KMS-11 (cell line): ENCODE results near the gene DGKQ.

ENCODE experiments used
- H2AFZ ChIP-seq: fragments of 200-600 bp; sonication (generic); 2 replicates; pipeline ENCODE4 v1.6.1; 2016; ENCODE audit warnings: antibody characterized with exemption, mixed run types, low read depth
- H3K27ac ChIP-seq: fragments of 200-600 bp; sonication (generic); 2 replicates; pipeline ENCODE4 v1.6.1; 2016; ENCODE audit warnings: mild to moderate bottlenecking, mixed run types
- H3K27me3 ChIP-seq: fragments of 200-600 bp; sonication (generic); 2 replicates; pipeline ENCODE4 v1.6.1; 2017; ENCODE audit warnings: mild to moderate bottlenecking, low read depth, mixed run types, moderate library complexity; ENCODE audit not compliant: insufficient read depth
- H3K36me3 ChIP-seq: fragments of 200-600 bp; sonication (generic); 2 replicates; pipeline ENCODE4 v1.6.1; 2017; ENCODE audit warnings: mild to moderate bottlenecking, mixed run types; ENCODE audit not compliant: insufficient read depth
- H3K4me1 ChIP-seq: fragments of 200-600 bp; sonication (generic); 2 replicates; pipeline ENCODE4 v1.6.1; 2016; ENCODE audit warnings: mild to moderate bottlenecking, low read depth, mixed run types; ENCODE audit not compliant: poor library complexity, severe bottlenecking
- H3K4me2 ChIP-seq: fragments of 200-600 bp; sonication (generic); 2 replicates; pipeline ENCODE4 v1.7.0; 2016; ENCODE audit warnings: mild to moderate bottlenecking, mixed run types
- H3K4me3 ChIP-seq: fragments of 200-600 bp; sonication (generic); IDR thresholded peaks from 2 replicates; pipeline ENCODE4 v1.6.1; 2017; ENCODE audit warnings: low read depth, low read length, mixed read lengths; ENCODE audit not compliant: insufficient read depth
- H3K79me2 ChIP-seq: fragments of 200-600 bp; sonication (generic); 2 replicates; pipeline ENCODE4 v1.6.1; 2016; ENCODE audit warnings: low read depth, mixed run types; ENCODE audit not compliant: insufficient read depth
- H3K9ac ChIP-seq: fragments of 200-600 bp; sonication (generic); 2 replicates; pipeline ENCODE4 v1.6.1; 2016; ENCODE audit warnings: mild to moderate bottlenecking, mixed run types
- H4K20me1 ChIP-seq: fragments of 200-600 bp; sonication (generic); 2 replicates; pipeline ENCODE4 v1.6.1; 2016; ENCODE audit warnings: mild to moderate bottlenecking, mixed run types; ENCODE audit not compliant: insufficient read depth
- CTCF ChIP-seq: fragments of 200-600 bp; sonication (generic); conservative IDR thresholded peaks from 2 replicates; pipeline ENCODE4 v1.6.1; 2017; ENCODE audit warnings: low read depth, mild to moderate bottlenecking, antibody characterized with exemption, low read length, moderate library complexity, mixed read lengths

Gene DGKQ

DNA sequence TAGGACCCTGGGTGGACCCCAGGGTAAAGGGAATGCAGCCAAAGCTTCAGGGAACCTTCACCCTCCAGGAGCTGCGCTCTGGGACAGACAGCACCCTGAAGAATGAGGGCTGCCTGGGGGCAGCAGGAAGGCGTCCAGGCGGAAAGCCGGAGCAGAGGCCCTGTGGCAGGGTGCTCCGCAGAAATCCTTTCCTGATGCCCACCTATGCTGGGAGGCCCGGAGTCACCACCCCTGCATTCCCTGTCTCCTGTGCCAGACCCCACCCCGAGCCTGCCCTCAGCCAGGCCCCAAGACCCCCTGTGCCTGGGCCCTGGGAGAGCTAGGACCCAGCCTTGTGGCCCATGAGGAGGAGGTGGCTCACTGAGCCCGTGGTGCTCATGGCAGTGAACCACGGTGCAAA, 1.3 kb upstream of the DGKQ start:
- no peaks in the 10 kb centered on the region for H3K27me3 ChIP-seq
- TF ChIP-seq CTCF = no peak
- no peak overlapping the region for H3K4me2 ChIP-seq
- H2AFZ ChIP-seq = no peak overlapping the region
- H3K79me2 ChIP-seq = no peaks in the 10 kb centered on the region
- no peaks in the 10 kb centered on the region for H3K36me3 ChIP-seq
- no peaks in the 10 kb centered on the region for H3K4me1 ChIP-seq
- no peak overlapping the region for H3K4me3 ChIP-seq
- H3K27ac ChIP-seq = no peak overlapping the region
- H4K20me1 ChIP-seq = no peaks in the 10 kb centered on the region
- H3K9ac ChIP-seq = no peak overlapping the region

DNA sequence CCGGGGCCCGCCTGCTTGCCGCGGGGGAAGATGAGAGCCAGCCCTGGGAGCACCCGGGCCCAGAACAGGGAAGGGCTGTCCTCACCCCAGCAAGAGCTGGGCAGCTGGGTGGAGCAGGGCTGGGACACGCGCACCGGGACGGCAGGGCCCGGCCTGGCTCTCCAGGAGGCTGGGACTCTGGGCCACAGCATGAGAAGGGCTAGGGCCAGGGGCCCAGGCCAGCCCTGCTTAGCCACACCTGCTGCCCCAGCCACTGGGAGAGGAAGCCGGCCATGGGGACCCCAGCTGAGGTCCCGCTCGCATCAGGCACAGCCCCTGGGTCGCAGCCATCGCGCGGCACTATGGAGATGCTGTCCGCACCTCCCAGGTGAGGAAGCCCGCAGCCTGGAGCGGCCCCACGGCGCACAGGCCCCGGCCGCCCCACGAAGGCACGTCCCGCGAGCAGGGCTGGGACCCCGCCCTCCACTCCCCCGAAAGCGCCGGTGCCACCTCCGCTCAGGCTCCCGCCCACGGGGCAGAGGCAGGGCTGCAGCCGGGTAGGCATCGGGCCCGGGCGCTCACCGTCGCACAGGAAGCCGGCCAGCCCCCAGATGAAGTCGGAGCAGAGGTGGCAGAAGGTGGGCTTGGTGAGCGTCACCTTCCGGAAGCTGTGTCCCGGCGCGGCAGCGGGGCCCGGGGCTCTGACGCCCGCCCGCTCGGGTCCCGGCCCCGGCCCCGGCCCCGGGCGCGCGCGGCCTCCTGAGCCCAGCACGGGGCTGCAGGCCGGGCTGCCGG, 531 bp downstream of the DGKQ start:
- H3K27ac ChIP-seq = no peak overlapping the region
- H3K36me3 ChIP-seq = no peaks in the 10 kb centered on the region
- H3K4me1 ChIP-seq = no peaks in the 10 kb centered on the region
- H3K27me3 ChIP-seq = no peaks in the 10 kb centered on the region
- no peak overlapping the region for H2AFZ ChIP-seq
- H3K79me2 ChIP-seq = no peaks in the 10 kb centered on the region
- no peaks in the 10 kb centered on the region for H4K20me1 ChIP-seq
- TF ChIP-seq CTCF = no peak
- H3K4me3 ChIP-seq = no peak overlapping the region
- no peak overlapping the region for H3K4me2 ChIP-seq
- H3K9ac ChIP-seq = no peak overlapping the region

DNA sequence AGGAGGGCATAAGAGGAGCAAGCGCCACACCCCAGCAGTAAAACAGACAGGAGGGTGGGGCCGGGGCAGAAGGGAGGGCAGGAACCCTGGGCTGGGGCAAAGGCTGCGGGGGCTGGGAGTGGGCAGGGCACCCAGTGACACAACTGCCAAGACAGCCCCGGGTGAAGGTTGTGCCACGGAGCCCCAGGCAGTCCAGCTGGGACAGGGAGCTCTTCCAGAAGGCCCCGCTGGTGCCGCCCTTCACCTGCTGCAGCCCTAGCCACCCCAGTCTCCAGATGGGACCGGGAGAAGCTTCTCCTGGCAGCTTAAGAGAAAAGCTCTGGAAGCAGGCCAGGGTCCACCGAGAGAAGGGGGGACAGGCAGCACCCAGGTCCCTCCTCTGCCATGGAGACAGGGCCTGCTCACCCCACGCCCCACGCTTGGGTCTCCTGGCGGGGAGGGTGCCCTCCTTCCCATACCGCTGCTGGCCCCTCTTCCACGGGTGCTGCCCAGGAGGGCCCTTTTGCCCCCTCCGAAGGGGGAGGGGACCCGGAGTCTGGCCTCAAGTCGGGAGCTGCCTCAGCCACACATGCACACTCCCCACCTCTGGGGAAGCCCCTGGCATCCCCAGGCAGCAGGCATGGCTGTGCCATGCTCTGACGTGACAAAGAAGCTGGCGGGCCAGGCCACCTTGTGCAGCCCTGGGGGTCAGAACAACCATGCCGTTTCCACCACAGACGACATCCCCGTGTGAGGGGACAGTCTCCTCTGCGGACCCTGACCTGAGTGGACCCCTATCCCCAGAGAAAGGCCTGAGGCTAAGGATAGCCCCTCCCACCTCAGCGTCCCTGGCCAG, 1.5 kb downstream of the DGKQ start:
- H3K79me2 ChIP-seq = no peaks in the 10 kb centered on the region

More for the DNA sequence above, 1.5 kb downstream of the DGKQ start:
- no peak overlapping the region for H3K4me2 ChIP-seq
- no peaks in the 10 kb centered on the region for H3K4me1 ChIP-seq
- H3K36me3 ChIP-seq = no peaks in the 10 kb centered on the region
- no peak for TF ChIP-seq CTCF
- no peak overlapping the region for H3K27ac ChIP-seq
- H4K20me1 ChIP-seq = no peaks in the 10 kb centered on the region
- H3K4me3 ChIP-seq = no peak overlapping the region
- H3K9ac ChIP-seq = no peak overlapping the region
- H3K27me3 ChIP-seq = no peaks in the 10 kb centered on the region
- no peak overlapping the region for H2AFZ ChIP-seq
